ENCODE measurements around the gene RAB9A. TPM values are rescaled to one million over a fixed set of nuclear protein-coding genes. Genes with fewer than 3 reads are reported as not detected.

RAB9A gene
- total RNA-seq, 6 donors from 2014 or later: 12.6 to 38.4 (median 29.1) TPM

DNA sequence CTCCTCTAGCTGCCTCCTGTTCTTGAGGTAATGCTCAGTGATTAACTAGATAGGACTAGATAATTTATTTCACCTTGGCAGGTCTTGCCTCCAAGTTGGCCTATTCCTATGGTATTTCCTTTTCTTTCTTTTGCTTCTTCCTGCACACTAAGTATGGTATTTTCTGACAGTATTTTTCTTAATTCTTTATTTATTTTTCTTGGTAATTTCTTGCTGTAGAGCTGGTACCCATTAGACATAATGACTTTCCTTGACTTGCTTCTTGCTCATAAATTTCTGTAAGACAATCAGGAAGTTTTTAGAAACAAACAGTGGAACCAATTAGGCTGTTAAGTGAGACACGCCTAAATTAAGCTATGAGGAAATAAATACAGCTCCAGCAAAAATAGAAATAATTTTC lies 9.5 kb downstream of the RAB9A start:
- ATAC-seq (ENCODE audit: low FRiP score in 2 of 2): no peak
- 33 to 59% methylated on average over 1 of the region's 1 CpG for WGBS, 2 donors
- H3K27me3 ChIP-seq: no peaks in the 10 kb centered on the region

DNA sequence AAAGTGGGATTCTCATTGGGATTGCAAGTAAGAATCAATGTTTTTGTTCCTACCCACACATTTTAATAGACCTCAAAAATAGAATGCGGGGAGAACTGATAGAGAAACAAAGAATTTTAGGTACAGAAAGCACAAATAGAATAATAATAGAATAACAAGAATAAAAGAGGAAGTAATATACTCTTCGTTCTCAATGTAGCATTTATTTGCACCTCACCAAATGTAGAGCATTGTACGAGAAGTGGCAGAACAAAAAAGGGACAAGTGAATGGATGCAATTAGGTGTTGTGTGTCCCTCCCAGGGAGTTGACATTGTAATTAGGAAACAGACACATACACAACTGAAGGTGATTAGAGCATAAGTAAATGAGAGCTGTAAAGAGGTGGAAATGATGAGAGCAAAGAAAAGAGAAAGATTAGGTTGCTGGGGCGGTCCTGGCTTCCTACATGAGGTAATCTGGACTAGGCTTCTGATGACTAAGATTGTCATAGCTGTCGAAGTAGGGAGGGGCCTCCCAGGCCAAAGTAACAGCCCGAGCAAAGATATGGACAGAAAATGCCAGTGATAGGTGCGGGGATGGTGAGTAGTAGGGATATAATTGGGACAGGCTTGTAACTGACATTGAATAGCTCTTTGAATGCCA lies 10.4 kb downstream of the RAB9A start:
- DNase-seq (no peak), ATAC-seq (ENCODE audit: low FRiP score in 2 of 2) (peak in 1 of 2 donors; percentile 65)
- Histone ChIP-seq H3K36me3 (no peaks in the 10 kb centered on the region), H3K4me3 (no peak overlapping the region), H3K4me1 (peaks cover 12 to 19% (median 15%) of the 10 kb centered on the region in 4 donors), H3K27ac (no peak overlapping the region), H3K27me3 (no peaks in the 10 kb centered on the region), H3K9me3 (no peaks in the 10 kb centered on the region)
- TF ChIP-seq, protein P1, sequence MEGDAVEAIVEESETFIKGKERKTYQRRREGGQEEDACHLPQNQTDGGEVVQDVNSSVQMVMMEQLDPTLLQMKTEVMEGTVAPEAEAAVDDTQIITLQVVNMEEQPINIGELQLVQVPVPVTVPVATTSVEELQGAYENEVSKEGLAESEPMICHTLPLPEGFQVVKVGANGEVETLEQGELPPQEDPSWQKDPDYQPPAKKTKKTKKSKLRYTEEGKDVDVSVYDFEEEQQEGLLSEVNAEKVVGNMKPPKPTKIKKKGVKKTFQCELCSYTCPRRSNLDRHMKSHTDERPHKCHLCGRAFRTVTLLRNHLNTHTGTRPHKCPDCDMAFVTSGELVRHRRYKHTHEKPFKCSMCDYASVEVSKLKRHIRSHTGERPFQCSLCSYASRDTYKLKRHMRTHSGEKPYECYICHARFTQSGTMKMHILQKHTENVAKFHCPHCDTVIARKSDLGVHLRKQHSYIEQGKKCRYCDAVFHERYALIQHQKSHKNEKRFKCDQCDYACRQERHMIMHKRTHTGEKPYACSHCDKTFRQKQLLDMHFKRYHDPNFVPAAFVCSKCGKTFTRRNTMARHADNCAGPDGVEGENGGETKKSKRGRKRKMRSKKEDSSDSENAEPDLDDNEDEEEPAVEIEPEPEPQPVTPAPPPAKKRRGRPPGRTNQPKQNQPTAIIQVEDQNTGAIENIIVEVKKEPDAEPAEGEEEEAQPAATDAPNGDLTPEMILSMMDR (IDR thresholded peaks at IDR 0.05): no peak
- no peak for TF ChIP-seq EP300 (IDR thresholded peaks at IDR 0.05)
- no peak for TF ChIP-seq POLR2AphosphoS5 (IDR thresholded peaks at IDR 0.05)
- TF ChIP-seq POLR2A (IDR thresholded peaks at IDR 0.05): no peak
- 63% methylated on average over 7 of the region's 7 CpGs for WGBS, 2 donors

More for the DNA sequence above, 9.5 kb downstream of the RAB9A start:
- H3K4me3 ChIP-seq: no peak overlapping the region
- no peaks in the 10 kb centered on the region for H3K36me3 ChIP-seq
- H3K27ac ChIP-seq: peak overlapping the region in 1 of 4 donors; percentile 14
- no peak for DNase-seq
- H3K4me1 ChIP-seq: peaks cover 12 to 28% (median 22%) of the 10 kb centered on the region in 4 donors
- H3K9me3 ChIP-seq: no peaks in the 10 kb centered on the region
- TF ChIP-seq EP300 (IDR thresholded peaks at IDR 0.05) (no peak), POLR2A (IDR thresholded peaks at IDR 0.05) (no peak), POLR2AphosphoS5 (IDR thresholded peaks at IDR 0.05) (no peak)
- TF ChIP-seq, protein P1 (IDR thresholded peaks at IDR 0.05): no peak

DNA sequence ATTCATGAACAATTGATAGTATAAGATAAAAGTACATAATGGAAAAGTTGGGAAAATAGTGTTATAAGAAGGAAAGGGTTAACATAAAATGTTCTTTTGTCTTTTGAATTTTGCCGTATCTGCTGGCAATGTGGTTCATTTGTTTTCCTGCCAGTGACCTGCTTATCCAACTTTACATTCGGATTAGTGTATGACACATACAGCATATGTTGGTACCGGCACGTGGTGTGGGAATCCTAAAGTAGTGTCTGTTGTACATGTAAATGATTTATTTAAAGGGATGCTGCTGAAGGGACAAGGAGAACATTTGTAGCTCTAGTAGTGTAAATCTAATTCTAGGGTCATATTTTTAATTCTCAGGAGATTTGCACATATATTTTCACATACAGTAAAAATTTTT lies 11.5 kb downstream of the RAB9A start:
- no peaks in the 10 kb centered on the region for H3K27me3 ChIP-seq

DNA sequence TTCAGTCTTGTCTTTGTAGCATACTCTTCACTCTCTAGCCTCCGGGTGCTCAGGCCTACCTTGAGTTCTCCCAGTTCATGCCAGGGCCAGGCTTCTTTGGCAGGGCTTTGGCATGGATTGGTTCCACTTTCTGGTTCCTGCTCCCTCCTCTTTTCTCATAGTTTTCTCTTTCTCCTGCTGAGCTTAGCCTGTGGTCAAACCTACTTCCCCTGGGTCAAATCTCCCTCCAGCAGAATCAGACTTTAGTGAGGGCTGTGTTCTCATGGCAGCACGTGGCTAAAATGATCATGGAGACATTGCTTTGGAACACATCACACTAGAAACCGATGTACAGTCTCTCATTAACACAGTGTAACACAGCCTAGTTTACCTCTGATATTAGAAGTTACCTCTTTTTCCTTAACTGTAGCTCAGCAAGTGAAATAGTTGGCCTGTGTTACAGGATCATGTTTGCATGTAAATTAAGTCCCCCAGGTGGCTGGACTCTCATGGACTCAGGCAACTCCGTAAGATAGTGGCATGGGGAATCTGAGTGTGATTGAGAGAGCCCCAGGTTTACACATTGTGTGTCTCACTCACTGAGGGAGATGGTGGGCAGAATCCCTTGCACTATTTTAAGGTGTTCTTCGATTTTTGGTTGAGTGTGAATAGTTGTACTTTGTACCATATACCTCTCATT lies 13.3 kb downstream of the RAB9A start:
- Histone ChIP-seq H3K9me3 (no peaks in the 10 kb centered on the region), H3K27me3 (no peaks in the 10 kb centered on the region), H3K4me3 (no peak overlapping the region), H3K4me1 (peaks cover 8 to 13% (median 12%) of the 10 kb centered on the region in 4 donors), H3K36me3 (no peaks in the 10 kb centered on the region), H3K27ac (no peak overlapping the region)
- DNase-seq (no peak), ATAC-seq (ENCODE audit: low FRiP score in 2 of 2) (no peak)
- WGBS, 2 donors: 80 to 88% methylated on average over 3 to 5 of the region's 5 CpGs
- TF ChIP-seq, protein P1 (IDR thresholded peaks at IDR 0.05): no peak
- no peak for TF ChIP-seq POLR2A (IDR thresholded peaks at IDR 0.05)
- no peak for TF ChIP-seq EP300 (IDR thresholded peaks at IDR 0.05)
- no peak for TF ChIP-seq POLR2AphosphoS5 (IDR thresholded peaks at IDR 0.05)

More for the DNA sequence above, 11.5 kb downstream of the RAB9A start:
- ATAC-seq (ENCODE audit: low FRiP score in 2 of 2): no peak
- H3K4me3 ChIP-seq: no peak overlapping the region
- H3K4me1 ChIP-seq: peaks cover 10 to 17% (median 12%) of the 10 kb centered on the region in 4 donors
- no peak overlapping the region for H3K27ac ChIP-seq
- no peaks in the 10 kb centered on the region for H3K9me3 ChIP-seq
- no peak for DNase-seq
- WGBS, 2 donors: 67 to 72% methylated on average over 4 of the region's 4 CpGs
- no peaks in the 10 kb centered on the region for H3K36me3 ChIP-seq
- TF ChIP-seq EP300 (IDR thresholded peaks at IDR 0.05) (no peak), POLR2AphosphoS5 (IDR thresholded peaks at IDR 0.05) (no peak), POLR2A (IDR thresholded peaks at IDR 0.05) (no peak)
- TF ChIP-seq, protein P1 (IDR thresholded peaks at IDR 0.05): no peak
